Measurements from ENCODE around the gene VIPR2.
"Not testable (repeated sequence)": the region's sequence is repeated elsewhere in the genome, so short reads cannot be mapped to it uniquely, and the experiment has no call there.

VIPR2 gene

DNA sequence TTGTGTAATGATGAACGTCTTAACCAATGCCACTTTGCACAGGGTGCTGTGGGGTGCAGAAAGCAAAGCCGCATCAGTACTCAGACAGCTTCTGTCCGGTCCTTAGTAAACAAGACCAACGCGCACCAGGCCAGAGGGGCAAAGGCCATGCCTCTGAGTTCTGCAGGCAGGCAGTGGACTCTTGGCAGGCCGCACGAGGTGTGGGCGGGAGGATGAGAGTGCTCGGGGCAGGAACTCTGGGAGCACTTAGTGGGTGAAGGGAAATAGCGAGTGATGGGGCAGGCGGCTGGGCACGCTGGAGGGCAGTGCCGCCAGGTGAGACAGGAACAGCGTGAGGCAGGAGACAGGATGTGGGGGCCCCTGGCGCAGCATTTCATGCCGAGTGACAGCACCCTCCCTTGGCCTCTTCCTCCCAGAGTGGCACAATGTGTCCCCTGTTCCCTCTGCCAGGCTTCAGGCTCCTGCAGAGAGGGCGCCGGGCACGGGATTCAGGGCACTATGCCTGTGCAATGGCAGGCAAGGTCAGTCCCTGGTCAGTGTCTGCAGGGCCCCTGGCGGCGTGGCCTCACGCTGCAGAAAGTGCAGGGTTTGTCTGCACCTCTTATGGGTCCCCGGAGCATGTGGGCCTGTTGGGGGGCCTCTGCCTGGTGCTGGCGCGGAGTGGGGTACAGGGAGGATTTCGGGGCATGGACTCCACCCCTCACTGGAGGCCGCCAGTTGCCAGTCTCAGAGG lies 60.4 kb downstream of the VIPR2 start:
- DNase-seq, result no peak

DNA sequence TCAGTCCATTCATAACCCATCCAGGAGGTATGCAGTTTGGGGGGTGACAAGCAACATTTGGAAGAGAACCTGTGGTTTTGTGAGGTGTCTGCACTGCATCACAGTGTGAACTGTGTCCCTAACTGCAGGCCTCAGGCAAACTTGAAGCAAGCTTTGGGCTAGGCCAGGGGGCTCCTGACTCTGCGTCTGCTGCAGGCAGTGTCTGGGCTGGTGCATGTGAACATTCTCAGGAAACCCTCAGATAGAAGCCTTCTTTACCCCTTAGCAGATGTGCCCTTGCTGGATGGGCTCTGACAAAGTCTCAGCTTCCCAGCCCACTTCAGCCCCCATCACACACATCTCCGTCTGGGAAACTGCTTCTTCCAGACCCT lies 61.0 kb downstream of the VIPR2 start:
- DNase-seq, result no peak

DNA sequence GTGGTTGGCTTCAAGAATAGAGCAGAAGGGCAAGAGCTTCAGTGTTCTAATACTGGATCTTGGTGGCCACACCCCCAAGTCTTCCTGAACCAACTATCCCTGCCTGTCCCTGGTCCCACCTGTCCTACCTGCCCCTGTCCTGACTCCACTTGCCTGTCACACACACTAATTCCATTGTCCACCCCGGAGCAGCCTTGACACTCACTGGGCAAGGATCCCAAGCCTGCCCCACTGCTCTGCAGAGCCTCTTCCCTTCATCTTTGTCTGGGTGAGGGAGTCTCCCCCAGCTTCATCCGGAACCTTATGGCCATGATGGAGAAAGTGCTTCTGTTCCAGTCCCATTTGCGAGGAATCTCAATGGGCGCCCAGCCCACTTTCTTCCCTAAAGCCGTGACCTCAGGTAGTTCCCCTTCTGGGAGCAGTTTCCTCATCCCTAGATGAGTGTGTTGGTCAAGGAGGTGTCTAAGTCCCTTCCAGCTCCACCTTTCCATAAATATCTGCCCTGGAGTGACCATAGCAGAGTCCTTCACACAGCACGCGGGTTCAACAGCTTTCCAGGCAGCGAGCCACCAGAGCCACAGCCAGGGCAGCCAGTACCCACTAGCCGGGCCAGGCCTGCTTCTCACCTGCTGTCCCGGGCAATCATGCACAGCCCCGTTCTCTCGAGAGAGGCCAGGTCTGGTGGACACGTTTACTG lies 61.5 kb downstream of the VIPR2 start:
- DNase-seq, result no peak

DNA sequence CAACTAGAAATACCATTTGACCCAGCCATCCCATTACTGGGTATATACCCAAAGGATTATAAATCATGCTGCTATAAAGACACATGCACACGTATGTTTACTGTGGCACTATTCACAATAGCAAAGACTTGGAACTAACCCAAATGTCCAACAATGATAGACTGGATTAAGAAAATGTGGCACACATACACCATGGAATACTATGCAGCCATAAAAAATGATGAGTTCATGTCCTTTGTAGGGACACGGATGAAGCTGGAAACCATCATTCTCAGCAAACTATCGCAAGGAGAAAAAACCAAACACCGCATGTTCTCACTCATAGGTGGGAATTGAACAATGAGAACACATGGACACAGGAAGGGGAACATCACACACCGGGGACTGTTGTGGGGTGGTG lies 62.6 kb downstream of the VIPR2 start:
- not testable (repeated sequence) for DNase-seq

DNA sequence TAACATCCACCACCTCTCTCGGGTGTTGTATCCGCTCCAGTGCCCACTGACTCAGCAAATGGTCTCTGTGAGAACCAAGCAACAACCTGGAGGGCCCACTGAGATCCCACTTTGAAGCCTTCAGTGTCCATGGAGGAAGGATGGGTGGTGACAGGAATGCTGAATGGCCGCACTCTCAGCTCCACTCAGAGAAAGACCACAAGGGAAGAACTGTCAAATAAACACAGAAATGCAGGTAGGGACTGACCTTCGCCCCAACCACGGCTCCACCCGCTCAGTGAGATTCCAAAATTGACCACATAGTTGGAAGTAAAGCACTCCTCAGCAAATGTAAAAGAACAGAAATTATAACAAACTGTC lies 65.8 kb downstream of the VIPR2 start:
- no peak for DNase-seq

DNA sequence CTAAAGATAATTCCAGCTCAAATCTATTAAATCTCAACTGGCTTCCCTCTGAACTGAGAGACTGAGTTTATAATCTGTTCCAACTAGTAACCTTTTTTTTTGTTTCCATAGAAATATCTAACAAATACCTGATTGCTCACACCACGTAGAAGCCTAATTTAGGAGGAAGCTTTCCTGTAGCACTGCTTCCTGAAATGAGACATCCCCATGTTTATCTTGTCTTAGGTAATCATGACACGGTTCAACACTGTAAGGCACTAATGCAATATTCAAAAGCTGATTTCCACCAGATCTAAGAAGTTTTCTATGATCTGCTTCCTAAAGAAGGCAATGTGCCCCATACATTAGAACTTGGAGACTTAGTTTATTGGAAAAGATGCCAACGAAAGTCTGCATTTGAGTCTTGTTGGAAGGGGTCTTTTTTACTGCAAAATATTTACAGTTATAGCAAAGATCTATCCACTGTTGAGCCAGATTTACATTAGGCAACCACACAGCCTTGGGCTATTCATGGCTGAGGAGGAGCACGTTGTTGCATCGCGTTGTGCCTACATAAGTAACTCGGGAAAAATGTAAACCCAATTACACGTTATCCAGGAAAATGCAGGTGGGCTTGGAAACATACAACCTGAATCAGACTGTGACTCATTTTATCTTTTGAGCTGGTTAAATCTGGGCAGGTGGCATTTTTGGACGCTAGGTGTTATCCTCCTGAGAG lies 66.3 kb downstream of the VIPR2 start:
- no peak for DNase-seq

DNA sequence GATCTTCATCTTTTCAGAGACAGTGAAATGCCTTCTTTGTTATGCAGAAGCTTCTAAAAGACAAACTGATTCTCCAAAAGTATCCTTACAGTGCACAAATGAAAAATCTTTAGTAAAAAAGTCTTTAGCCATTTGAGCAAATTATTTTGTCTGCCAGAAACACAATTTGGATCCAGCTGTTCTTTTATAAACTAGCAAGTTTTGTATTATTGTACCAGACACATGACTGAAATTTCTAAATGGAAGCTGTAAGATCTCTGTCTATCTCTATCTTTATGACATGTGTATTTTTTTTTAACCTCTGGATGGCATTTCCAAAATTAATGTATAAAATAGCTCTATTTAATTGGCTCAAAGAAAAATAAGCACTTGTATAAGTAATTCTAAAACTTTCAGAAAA lies 68.3 kb downstream of the VIPR2 start:
- DNase-seq, result no peak

GRCh38 chr7:159075563-159076238 lies 69.0 kb downstream of the VIPR2 start:
- no peak for DNase-seq

DNA sequence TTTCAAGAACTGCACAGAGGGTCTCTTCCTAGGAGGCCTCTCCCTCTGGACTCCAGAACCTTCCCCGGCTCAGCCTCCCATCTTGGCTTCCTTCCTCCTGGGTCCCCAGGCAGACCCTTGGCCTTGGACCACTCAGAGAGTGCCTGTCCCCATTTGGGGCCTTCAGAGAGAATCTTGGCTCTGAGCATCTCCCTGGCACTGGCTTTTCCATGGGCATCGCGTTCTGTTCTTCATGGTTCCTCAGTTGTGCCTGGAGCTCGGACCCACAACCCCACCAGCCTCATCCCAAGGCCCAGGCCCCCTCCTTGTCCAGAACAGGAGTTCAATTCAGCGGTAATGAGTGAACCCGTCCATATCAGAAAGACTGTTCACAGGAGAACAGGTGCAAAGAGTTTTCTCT lies 73.4 kb downstream of the VIPR2 start:
- DNase-seq, result no peak

DNA sequence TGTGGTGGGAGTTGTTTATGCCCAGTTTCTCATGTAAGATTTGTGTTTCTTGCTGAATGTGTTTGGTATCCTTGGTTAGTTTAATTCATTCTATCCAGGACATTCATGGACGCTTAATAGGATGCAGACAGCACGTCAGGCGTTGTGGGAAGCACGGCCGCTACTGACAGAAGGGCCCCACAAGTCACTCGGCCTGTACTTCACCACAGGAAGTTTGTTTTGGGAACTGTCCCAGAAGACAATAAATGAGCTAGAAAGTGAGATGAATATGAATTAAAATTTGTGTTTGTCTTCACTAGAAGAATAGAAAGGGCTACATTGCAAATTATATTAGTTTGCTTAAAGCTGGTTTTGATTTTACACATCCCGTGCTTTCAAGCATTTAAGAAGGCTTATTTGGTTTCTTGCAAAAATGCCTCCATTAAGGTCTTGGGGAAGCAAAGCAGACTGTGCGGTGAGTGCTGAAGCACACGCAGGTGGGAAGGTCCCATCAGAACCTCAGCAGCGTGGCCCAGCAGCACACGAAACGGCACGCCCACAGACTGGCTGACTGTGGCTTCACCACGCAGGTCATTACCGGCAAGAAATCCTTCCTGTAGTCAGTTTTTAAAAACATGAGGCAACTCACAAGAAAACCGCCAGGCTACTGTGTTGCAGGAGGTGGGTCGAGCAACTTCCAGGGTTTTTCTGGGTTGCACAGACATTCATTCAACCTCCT lies 74.1 kb downstream of the VIPR2 start:
- no peak for DNase-seq

DNA sequence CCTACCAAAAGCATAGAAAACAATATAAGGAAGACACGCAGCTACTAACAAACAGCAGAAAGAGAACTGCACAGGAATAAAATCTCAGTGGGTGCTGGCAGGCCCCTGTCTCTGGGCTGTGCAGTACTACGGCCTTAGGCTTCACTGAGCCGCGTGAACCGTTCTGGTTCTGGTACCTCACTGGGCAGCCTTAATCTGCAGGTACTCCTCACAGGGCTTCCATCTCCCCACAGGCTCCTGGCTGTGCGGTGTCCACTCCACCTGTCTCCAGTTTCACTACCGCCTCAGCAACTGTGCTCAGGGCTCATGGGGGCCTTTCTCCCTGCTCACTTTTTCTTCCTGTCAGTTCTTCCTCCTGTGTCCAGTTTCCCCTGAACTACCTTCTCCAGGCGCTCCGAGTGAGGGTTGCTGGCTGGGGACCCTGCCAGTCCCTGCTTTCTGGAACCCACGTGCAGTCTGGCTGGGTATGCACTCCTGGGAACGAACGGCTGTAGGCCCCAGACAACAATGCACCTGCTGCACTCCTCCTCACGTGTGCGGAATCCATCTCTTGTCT lies 75.7 kb downstream of the VIPR2 start:
- DNase-seq, result no peak

DNA sequence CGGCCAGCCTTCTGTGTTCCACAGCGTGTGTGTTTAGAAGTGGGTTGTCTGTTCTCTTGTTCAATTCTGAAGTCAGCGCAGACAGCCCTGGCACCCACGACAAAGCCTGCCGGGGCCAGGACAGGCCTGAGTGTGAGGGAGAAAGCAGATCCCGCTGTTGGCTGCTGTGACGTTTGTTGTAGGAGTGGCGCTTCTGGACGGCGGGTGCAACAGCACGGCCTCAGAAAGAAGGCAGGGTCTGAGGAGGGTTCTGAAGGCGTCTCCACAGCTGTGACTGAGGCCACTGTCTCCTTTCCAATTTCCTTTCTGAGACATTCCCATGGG lies 76.2 kb downstream of the VIPR2 start:
- DNase-seq, result no peak

GRCh38 chr7:159067576-159068487 lies 76.8 kb downstream of the VIPR2 start:
- no peak for DNase-seq

DNA sequence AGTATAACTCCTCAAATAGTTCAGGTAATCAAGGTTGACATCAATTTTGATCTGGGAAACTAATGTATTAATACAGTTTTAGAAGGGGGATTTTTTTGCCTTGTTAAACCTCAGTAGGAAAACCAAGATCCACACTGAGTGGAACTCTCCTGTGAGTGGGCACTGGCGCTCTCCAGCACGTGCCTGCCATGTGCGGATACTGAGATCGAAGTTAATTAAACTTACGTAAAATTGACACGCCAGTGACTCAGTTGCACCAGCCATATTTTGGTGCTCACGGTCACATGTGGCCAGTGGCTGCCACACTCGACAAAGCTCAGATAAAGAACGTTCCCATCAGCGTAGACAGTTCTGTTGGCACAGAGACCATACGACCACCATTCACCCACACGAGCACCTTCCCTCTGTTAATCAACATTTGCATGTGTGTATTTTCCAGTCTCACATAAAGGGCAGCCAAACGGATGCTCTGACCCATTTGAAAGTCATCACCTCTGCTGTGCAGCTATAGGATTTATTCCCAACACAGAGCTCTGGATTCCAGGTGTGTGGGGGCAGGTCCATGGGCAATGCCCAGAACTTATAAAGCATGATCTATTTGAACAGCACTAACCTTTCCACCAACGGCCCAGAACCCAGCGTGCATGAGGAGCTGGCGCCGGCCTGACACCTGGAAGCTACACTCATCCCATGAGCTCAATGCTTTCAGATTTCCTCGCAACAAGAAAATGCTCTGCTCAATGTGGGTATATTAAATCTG lies 77.7 kb downstream of the VIPR2 start:
- DNase-seq, result no peak

DNA sequence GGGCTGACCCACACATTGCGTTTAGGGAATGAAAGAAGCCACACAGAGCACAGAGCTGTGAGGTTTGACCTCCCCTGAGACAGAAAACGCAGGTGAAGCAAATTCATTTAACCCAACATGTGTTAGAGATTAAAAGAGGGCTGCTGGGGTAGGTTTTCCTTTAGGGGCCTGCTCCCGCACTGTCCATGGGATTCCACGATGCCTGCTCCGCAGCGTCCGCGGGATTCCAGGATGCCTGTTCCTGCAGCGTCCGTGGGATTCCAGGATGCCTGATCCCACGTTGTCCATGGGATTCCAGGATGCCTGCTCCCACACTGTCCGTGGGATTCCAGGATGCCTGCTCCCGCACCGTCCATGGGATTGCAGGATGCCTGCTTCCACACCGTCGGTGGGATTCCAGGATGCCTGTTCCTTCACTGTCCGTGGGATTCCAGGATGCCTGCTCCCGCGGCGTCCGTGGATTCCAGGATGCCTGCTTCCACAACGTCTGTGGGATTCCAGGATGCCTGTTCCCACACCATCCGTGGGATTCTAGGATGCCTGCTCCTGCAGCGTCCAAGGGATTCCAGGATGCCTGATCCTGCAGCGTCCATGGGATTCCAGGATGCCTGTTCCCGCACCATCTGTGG lies 78.7 kb downstream of the VIPR2 start:
- no peak for DNase-seq

- DNase-seq, result no peak
Observed at GRCh38 chr7:159064816-159065510, 79.7 kb downstream of the VIPR2 start.

DNA sequence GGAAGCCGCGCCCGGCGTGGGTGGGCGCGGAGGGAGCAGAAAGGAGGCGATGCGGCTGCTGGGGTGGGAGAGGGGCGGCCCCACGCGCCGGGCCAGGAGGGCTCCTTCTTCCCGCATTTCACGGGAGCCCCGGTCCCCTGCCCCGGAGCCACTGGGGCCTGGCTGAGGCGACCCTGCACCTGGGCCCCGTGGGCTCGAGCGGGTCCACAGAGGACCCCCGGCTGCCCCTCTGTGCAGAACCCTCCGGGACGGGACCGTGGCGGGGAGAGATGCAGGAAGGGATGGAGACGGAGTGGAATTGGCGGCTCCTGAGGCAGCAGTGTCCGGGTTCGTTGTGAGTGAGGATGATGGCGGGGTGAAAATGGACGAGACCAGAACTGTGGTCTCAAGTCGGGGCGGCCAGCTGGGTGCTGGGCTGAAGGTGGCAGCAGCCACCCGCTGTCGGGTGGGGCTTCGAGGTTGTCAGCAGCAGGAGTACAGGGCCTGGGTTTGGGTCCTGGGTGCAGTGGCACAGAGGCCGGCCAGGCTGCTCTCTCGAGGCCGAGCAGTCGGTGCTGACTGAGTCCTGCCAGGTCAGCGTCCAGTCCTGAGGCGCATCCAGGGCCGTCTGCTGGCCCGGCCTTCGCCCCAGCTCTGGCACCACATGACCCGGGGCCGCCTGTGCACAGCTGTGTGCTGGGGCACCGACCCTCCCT lies 80.4 kb downstream of the VIPR2 start:
- no peak for DNase-seq

DNA sequence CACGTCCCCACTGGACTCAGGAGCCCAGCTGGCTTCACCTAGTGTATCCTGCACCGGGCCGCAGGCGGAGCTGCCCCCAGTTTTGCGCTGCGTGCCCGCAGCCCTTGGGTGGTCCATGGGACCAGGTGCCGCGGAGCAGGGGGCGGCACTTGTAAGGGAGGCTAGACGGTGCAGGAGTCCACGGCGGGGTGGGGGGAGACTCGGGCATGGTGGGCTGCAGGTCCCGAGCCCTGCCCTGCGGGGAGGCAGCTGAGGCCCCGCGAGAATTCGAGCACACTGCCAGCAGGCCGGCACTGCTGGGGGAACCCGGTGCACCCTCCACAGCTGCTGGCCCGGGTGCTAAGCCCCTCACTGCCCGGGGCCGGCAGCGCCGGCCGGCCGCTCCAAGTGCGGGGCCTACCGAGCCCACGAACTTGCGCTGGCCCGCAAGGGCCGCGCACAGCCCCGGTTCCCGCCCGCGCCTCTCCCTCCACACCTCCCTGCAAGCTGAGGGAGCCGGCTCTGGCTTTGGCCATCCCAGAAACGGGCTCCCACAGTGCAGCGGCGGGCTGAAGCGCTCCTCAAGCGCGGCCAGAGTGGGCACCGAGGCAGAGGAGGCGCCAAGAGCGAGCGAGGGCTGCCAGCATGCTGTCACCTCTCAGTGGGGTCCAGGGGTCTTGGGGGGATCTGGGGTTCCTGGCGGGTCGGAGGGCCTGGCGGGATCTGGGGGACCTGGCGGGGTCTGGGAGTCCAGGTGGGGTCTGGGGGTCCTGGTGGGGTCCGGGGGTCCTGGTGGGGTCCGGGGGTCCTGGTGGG lies 81.4 kb downstream of the VIPR2 start:
- no peak for DNase-seq
